Gastroesophageal sphincter (tissue), 4 donors: ENCODE data around the gene SLC25A10. TPM values are rescaled to one million over a fixed set of nuclear protein-coding genes. Genes with fewer than 3 reads are reported as not detected.

Source experiments
- ATAC-seq: fragments of 150-250 bp; one replicate; pipeline ENCODE4 v1.9.1; 2016; ENCODE audit warnings: mild to moderate bottlenecking, moderate library complexity
- H3K27ac ChIP-seq, 4 donors: fragments of 200-600 bp; sonication (generic) in 3 of 4; 1 replicate in 3 of 4; 2 replicates in 1 of 4; pipeline ENCODE4 v1.5.1; 2016 to 2019
- H3K27me3 ChIP-seq: fragments of 200-600 bp; sonication (generic); one replicate; pipeline ENCODE4 v1.5.1; 2019
- H3K36me3 ChIP-seq, 2 donors: fragments of 200-600 bp; sonication (generic); one replicate each; pipeline ENCODE4 v1.5.1; 2019; ENCODE audit warnings: control low read depth in 1 of 2
- H3K4me1 ChIP-seq, 3 donors: fragments of 200-600 bp; sonication (generic); 1 replicate in 2 of 3; 2 replicates in 1 of 3; pipeline ENCODE4 v1.5.1; 2016 to 2019; ENCODE audit warnings: control low read depth in 2 of 3
- H3K4me3 ChIP-seq, 2 donors: fragments of 200-600 bp; sonication (generic); one replicate each; pipeline ENCODE4 v1.5.1; 2019; ENCODE audit warnings: mild to moderate bottlenecking in 1 of 2, moderate library complexity in 1 of 2
- H3K9me3 ChIP-seq, 3 donors: fragments of 200-600 bp; sonication (generic); one replicate each; pipeline ENCODE4 v1.5.1; 2017 to 2019; ENCODE audit warnings: control low read depth in 2 of 3
- EP300 ChIP-seq: sonication (generic); formaldehyde crosslinking; IDR thresholded peaks from one replicate; pipeline ENCODE4 v1.6.1; 2017; ENCODE audit warnings: antibody characterized with exemption, mild to moderate bottlenecking
- POLR2A ChIP-seq, 2 donors: fragments of 450-650 bp; IDR thresholded peaks; one replicate each; pipeline ENCODE4 v1.6.1; 2017; ENCODE audit warnings: antibody characterized with exemption in 2 of 2, mild to moderate bottlenecking in 2 of 2, moderate library complexity in 1 of 2
- POLR2AphosphoS5 ChIP-seq: sonication (generic); formaldehyde crosslinking; IDR thresholded peaks from one replicate; pipeline ENCODE4 v1.6.1; 2017; ENCODE audit warnings: antibody characterized with exemption
- WGBS, 2 donors: methylation state at CpG; one replicate each; pipeline ENCODE4 v1.1.5; 2018; ENCODE audit warnings: low coverage in 1 of 2; 5-methylcytosine and 5-hydroxymethylcytosine counted together
- total RNA-seq, 4 donors: library from RNA; depleted of rRNA; stranded (reverse); fragments of >200 nt; gene quantifications; one replicate each; pipeline ENCODE4 v1.1.0, GENCODE V29; 2016
- TF ChIP-seq, protein P1 (sequence below), 4 experiments: fragments of 200-600 bp in 2 of 4; fragments of 450-650 bp in 2 of 4; sonication (generic) in 1 of 4; IDR thresholded peaks; one replicate each; pipeline ENCODE4 v1.5.1; 2017 to 2019; ENCODE audit warnings: antibody characterized with exemption in 4 of 4, mild to moderate bottlenecking in 2 of 4, moderate library complexity in 2 of 4

Gene SLC25A10
- total RNA-seq, 4 donors from 2014 or later, result 3.0 to 8.8 (median 5.0) TPM

DNA sequence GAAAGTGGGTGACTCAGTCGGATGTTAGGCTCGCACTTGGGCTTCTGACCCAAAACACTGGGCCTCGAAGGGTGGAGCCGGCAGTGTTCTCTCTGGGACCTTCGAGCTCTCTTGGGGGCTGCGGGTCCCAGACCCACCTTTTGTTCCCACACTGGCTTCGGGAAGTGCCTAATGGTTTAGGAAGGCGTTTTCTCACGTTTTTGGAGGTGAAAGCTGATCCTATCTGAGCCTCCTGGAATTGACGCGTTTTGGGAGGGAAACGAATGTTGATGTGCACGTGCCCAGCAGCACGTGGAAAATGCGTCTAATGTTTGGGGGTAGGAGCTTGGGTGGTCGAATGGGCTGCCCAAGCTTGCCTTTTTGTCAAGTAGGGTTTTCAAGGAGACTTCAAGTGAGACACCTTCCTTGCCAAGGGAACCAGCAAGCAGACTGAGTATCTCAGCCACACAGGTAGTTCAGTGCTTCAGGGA is 27.6 kb upstream of the SLC25A10 start:
- H3K36me3 ChIP-seq, result peaks cover 0 to 65% of the 10 kb centered on the region in 2 donors
- peak; percentile 48 for ATAC-seq
- TF ChIP-seq POLR2AphosphoS5 (no peak), EP300 (no peak), POLR2A (IDR thresholded peaks at IDR 0.05) (no peak)
- TF ChIP-seq, protein P1, sequence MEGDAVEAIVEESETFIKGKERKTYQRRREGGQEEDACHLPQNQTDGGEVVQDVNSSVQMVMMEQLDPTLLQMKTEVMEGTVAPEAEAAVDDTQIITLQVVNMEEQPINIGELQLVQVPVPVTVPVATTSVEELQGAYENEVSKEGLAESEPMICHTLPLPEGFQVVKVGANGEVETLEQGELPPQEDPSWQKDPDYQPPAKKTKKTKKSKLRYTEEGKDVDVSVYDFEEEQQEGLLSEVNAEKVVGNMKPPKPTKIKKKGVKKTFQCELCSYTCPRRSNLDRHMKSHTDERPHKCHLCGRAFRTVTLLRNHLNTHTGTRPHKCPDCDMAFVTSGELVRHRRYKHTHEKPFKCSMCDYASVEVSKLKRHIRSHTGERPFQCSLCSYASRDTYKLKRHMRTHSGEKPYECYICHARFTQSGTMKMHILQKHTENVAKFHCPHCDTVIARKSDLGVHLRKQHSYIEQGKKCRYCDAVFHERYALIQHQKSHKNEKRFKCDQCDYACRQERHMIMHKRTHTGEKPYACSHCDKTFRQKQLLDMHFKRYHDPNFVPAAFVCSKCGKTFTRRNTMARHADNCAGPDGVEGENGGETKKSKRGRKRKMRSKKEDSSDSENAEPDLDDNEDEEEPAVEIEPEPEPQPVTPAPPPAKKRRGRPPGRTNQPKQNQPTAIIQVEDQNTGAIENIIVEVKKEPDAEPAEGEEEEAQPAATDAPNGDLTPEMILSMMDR (IDR thresholded peaks at IDR 0.05), result no peak
- WGBS, 2 donors, result 3 to 6% methylated on average over 9 to 13 of the region's 16 CpGs
- peak overlapping the region; percentile 88 to 95 for H3K4me3 ChIP-seq
- peak overlapping the region; percentile 60 to 88 (median 88) for H3K27ac ChIP-seq
- no peaks in the 10 kb centered on the region for H3K9me3 ChIP-seq
- no peaks in the 10 kb centered on the region for H3K27me3 ChIP-seq
- H3K4me1 ChIP-seq, result peaks cover 0 to 52% (median 24%) of the 10 kb centered on the region in 3 donors

DNA sequence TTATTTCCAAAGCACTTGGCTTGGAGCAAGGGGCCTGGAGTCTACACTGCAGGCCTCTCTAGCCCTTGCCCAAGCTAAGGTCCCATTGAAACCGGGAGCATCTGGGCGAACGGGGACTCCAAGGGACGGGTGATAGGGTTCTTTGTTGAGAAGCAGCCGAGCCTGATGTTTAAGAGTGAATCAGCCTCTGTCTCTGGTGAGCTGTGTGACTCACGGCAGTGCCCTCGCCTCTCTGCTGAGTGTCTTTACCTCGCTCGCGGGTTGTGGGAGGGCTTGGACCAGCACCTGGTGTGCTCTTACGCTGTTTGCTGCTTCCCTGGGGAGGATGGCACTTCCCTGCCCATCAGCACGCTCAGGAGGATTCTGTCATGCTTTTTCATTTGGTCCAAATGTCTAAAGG is 27.0 kb upstream of the SLC25A10 start:
- no peak for TF ChIP-seq POLR2A (IDR thresholded peaks at IDR 0.05)
- TF ChIP-seq EP300, result no peak
- TF ChIP-seq, protein P1 (IDR thresholded peaks at IDR 0.05), result no peak
- TF ChIP-seq POLR2AphosphoS5, result no peak
- H3K4me3 ChIP-seq, result peak overlapping the region in 1 of 2 donors; percentile 95
- H3K4me1 ChIP-seq, result peaks cover 0 to 52% (median 24%) of the 10 kb centered on the region in 3 donors
- ATAC-seq, result no peak
- WGBS, 2 donors, result 51% methylated on average over 11 of the region's 12 CpGs; no CpG with 5 or more reads in 1 of the 2 donors
- H3K9me3 ChIP-seq, result no peaks in the 10 kb centered on the region
- no peaks in the 10 kb centered on the region for H3K27me3 ChIP-seq
- H3K27ac ChIP-seq, result peak overlapping the region in 1 of 4 donors; percentile 88
- H3K36me3 ChIP-seq, result peaks cover 0 to 65% of the 10 kb centered on the region in 2 donors

DNA sequence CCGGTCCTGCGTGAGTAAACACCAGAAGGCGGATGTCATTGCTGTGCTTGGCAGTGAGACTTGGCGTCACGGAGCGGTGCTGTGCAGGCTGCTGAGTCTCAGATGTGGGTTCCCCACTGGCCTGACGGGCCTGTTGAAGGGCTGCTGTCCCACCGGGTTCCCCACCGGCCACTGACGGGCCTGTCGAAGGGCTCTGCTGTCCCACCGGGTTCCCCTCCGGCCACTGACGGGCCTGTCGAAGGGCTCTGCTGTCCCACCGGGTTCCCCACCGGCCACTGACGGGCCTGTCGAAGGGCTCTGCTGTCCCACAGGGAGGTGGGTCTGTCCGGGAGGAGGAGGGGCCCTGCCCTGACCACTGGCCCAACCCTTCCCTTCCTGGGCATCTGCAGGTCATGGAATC is 25.5 kb upstream of the SLC25A10 start:
- TF ChIP-seq, protein P1 (IDR thresholded peaks at IDR 0.05), result no peak
- no peak for TF ChIP-seq POLR2AphosphoS5
- no peak for TF ChIP-seq EP300
- TF ChIP-seq POLR2A (IDR thresholded peaks at IDR 0.05), result no peak
- ATAC-seq, result no peak
- WGBS, 2 donors, result no CpG with 5 or more reads among the region's 20 CpGs
- H3K4me1 ChIP-seq, result peaks cover 0 to 50% (median 24%) of the 10 kb centered on the region in 3 donors
- H3K9me3 ChIP-seq, result no peaks in the 10 kb centered on the region
- H3K27me3 ChIP-seq, result no peaks in the 10 kb centered on the region
- H3K36me3 ChIP-seq, result peaks cover 0 to 65% of the 10 kb centered on the region in 2 donors
- H3K4me3 ChIP-seq, result no peak overlapping the region
- H3K27ac ChIP-seq, result no peak overlapping the region

DNA sequence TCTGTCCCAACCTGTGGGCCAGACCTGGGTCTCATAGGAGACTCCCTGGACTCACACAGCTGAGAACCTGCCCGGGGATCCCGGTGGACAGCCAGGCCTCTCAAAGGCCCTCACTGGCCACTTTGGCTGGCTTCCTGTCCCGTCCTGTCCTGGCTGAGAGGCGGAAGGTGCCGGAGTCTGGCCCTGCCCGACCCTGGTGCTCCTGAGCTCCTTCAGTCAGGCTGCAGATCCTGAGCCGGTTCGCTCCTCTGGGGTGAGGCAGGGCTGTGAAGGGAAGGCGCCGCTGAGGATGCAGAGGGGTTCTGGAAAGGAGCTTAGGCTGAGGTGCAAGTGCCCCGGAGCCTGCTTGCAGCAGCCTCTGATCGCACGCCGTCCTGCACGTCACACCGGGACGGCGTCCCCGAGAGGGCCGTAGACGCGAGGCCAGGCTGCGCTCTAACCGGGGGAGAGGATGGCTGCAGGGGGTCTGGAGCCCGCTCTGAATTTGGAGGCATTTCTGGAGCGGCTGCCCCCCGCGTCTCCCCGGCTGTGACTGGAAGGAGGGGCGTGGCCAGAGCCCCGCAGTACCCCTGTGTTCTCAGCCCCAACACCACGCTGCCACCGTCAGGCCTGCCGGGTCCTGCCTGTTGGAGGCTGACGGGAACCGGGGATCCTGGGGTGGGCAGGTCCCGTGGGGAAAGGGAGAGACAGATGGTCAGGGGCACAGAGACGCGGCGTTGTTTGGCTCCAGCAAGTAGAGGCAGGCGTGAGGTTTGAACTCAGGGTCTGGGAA is 24.1 kb upstream of the SLC25A10 start:
- Histone ChIP-seq H3K4me1 (peaks cover 0 to 36% (median 12%) of the 10 kb centered on the region in 3 donors), H3K4me3 (no peak overlapping the region), H3K27ac (no peak overlapping the region), H3K9me3 (no peaks in the 10 kb centered on the region), H3K27me3 (no peaks in the 10 kb centered on the region), H3K36me3 (peaks cover 0 to 73% of the 10 kb centered on the region in 2 donors)
- WGBS, 2 donors, result 97% methylated on average over 7 of the region's 41 CpGs; no CpG with 5 or more reads in 1 of the 2 donors
- TF ChIP-seq POLR2A (IDR thresholded peaks at IDR 0.05), result no peak
- TF ChIP-seq, protein P1 (IDR thresholded peaks at IDR 0.05), result no peak
- TF ChIP-seq EP300, result no peak
- TF ChIP-seq POLR2AphosphoS5, result no peak
- ATAC-seq, result no peak
